Smooth muscle cell (in vitro differentiated cells): ENCODE measurements around the gene ABHD16A. TPM values are rescaled to one million over a fixed set of nuclear protein-coding genes. Genes with fewer than 3 reads are reported as not detected.

Source experiments
- DNase-seq: peaks from one replicate; lab custom pipeline; 2025; ENCODE audit not compliant: unreplicated experiment; lab: John Stamatoyannopoulos, UW
- H2AFZ ChIP-seq: fragments of 200-600 bp; sonication (generic); 2 replicates; pipeline ENCODE4 v1.6.0; 2016; ENCODE audit warnings: antibody characterized with exemption, low read depth, mild to moderate bottlenecking
- H3F3A ChIP-seq: fragments of 200-600 bp; sonication (generic); 2 replicates; pipeline ENCODE4 v1.6.0; 2017; ENCODE audit warnings: antibody characterized with exemption, low read depth
- H3K27ac ChIP-seq: fragments of 200-600 bp; sonication (generic); 2 replicates; pipeline ENCODE4 v1.5.1; 2016; ENCODE audit warnings: low read depth, mild to moderate bottlenecking
- H3K27me3 ChIP-seq: fragments of 200-600 bp; sonication (generic); 2 replicates; pipeline ENCODE4 v1.6.1; 2016; ENCODE audit warnings: low read depth, mild to moderate bottlenecking
- H3K36me3 ChIP-seq: fragments of 200-600 bp; sonication (generic); 2 replicates; pipeline ENCODE4 v1.5.1; 2016; ENCODE audit warnings: low read depth
- H3K4me1 ChIP-seq: fragments of 200-600 bp; sonication (generic); 2 replicates; pipeline ENCODE4 v1.5.1; 2016; ENCODE audit warnings: low read depth
- H3K4me2 ChIP-seq: fragments of 200-600 bp; sonication (generic); 2 replicates; pipeline ENCODE4 v1.6.0; 2016; ENCODE audit warnings: mild to moderate bottlenecking
- H3K4me3 ChIP-seq: fragments of 200-600 bp; sonication (generic); 2 replicates; pipeline ENCODE4 v1.5.1; 2016; ENCODE audit warnings: mild to moderate bottlenecking
- H3K79me2 ChIP-seq: fragments of 200-600 bp; sonication (generic); 2 replicates; pipeline ENCODE4 v1.6.0; 2016; ENCODE audit warnings: low read depth, mild to moderate bottlenecking
- H3K9ac ChIP-seq: fragments of 200-600 bp; sonication (generic); 2 replicates; pipeline ENCODE4 v1.6.0; 2016; ENCODE audit warnings: low read depth
- H3K9me3 ChIP-seq: fragments of 200-600 bp; sonication (generic); replicated peaks from 2 replicates; pipeline ENCODE4 v1.5.1; 2016; ENCODE audit warnings: low read depth
- H4K20me1 ChIP-seq: fragments of 200-600 bp; sonication (generic); 2 replicates; pipeline ENCODE4 v1.6.0; 2016; ENCODE audit warnings: low read depth
- WGBS: methylation state at CpG from one replicate; pipeline ENCODE4 v1.1.7; 2016; ENCODE audit warnings: low lambda C conversion rate; 5-methylcytosine and 5-hydroxymethylcytosine counted together
- polyA plus RNA-seq: library from polyadenylated mRNA; unstranded; fragments of >200 nt; fragmentation: Nextera tagmentation; extraction: Ambion mirVana; gene quantifications from 2 replicates; pipeline ENCODE4 v1.2.1, GENCODE V29; 2016
- total RNA-seq: library from RNA; depleted of rRNA; stranded (reverse); fragments of >200 nt; gene quantifications from 2 replicates; pipeline ENCODE4 v1.2.3, GENCODE V29; 2014
- TF ChIP-seq, protein P1 (sequence below): fragments of 200-600 bp; sonication (generic); IDR thresholded peaks from 2 replicates; pipeline ENCODE4 v1.5.1; 2017; ENCODE audit warnings: borderline replicate concordance, mild to moderate bottlenecking, antibody characterized with exemption; ENCODE audit not compliant: insufficient read depth, poor library complexity, severe bottlenecking

ABHD16A gene
- total and polyA plus RNA-seq, 2 experiments from 2014 or later = 24.9 to 39.9 TPM

DNA sequence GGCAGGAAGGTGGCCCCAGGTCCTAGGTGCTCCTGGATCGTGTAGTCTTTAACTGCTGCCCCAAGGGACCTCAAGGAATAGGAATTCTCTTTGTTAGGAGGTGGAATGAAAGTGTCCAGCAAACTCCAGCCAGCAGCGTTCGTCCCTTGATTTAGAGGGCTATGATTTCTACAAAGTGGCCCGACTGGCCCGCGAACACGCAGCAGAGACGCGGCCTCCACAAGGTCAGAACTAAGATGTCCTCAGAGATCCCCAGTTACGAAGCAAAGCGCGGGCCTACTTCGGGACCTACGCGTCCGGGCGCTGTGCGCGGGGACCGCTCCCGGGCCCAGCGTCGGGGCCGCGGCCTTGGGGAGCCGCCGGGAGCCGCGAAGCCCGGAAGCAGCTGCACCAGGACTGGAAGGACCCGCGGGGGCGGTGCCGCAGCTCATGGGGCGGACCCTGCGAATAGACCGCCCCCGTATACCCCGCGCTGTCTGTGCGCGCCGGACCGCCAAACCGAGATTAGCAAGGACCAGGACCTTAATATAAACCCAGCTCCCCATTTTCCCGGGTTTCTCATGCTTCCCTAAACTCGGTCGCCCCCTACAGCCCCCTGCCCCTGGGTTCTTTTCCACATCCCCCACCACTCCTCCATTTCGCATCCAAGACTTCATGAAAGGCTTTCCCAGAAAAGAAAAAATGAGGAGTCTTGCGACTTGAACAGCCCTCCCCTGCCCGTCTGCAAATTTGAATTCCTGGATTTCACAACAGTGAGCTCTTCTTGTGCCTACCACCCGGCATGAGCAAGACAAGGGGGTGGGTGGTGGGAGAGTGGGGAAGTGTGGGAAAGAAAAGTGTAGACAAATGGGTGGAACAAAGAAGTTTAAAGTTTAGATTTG, 42.5 kb downstream of the ABHD16A start, which contains the start of gene C6orf47:
Gene C6orf47, minus strand, starts transcription at position 398 of the 881 bp plus-strand sequence. CDS start 831 bp downstream, outside the sequence.
- Histone ChIP-seq H3F3A (peaks cover 12% of the 10 kb centered on the region), H3K9ac (peak within 1 kb of the TSS; percentile 84), H3K79me2 (peaks cover 49% of the 10 kb centered on the region), H3K4me1 (peaks cover 25% of the 10 kb centered on the region), H3K9me3 (no peaks in the 10 kb centered on the region), H2AFZ (peak within 1 kb of the TSS; percentile 30), H3K36me3 (no peaks in the 10 kb centered on the region), H3K27me3 (no peaks in the 10 kb centered on the region), H3K4me3 (peak within 1 kb of the TSS; percentile 74), H3K27ac (peak within 1 kb of the TSS; percentile 69), H3K4me2 (peak within 1 kb of the TSS; percentile 92), H4K20me1 (peaks cover 15% of the 10 kb centered on the region)
- peak; percentile 46 for DNase-seq
- TF ChIP-seq, protein P1, sequence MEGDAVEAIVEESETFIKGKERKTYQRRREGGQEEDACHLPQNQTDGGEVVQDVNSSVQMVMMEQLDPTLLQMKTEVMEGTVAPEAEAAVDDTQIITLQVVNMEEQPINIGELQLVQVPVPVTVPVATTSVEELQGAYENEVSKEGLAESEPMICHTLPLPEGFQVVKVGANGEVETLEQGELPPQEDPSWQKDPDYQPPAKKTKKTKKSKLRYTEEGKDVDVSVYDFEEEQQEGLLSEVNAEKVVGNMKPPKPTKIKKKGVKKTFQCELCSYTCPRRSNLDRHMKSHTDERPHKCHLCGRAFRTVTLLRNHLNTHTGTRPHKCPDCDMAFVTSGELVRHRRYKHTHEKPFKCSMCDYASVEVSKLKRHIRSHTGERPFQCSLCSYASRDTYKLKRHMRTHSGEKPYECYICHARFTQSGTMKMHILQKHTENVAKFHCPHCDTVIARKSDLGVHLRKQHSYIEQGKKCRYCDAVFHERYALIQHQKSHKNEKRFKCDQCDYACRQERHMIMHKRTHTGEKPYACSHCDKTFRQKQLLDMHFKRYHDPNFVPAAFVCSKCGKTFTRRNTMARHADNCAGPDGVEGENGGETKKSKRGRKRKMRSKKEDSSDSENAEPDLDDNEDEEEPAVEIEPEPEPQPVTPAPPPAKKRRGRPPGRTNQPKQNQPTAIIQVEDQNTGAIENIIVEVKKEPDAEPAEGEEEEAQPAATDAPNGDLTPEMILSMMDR = no peak
- WGBS = under 1% methylated on average over 41 of the region's 52 CpGs

DNA sequence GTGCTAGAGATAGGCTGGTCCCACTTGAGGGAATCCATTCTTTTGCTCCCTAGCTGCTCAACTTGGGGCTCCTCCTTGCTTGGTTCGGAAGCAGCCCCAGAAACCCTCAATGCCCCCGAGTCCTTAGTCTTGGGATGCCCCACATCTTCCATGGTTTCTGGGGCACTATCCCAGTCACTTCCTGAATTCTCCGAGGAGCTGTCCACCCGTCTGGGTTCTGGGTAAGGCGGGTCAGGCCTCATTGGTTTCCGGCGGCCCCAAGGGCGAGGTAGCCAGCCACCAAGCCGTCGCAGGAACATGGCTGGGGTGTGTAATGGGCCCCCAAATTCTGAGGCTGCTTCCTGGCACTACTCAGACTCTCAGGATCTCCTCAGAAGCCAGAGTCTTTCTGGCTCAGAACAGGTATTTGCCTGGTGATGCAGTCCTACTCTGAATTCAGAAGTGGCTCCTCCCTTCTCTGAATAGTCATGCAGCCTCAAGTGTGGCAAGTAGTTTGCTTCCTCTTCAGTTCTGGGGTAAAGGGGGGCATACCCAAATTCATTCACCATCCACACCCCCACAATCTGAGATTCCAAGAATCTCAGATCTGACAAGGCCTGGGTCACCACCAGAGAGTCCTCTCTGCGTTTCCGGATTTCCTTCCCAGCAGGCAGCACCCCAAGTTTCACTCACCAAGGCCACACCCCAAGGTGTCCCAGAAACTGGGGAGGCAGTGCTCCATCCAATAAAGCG, 43.3 kb downstream of the ABHD16A start:
- Histone ChIP-seq H3K4me1 (peaks cover 25% of the 10 kb centered on the region), H3K4me2 (peak overlapping the region; percentile 92), H3F3A (peaks cover 12% of the 10 kb centered on the region), H3K27ac (peak overlapping the region; percentile 69), H2AFZ (no peak overlapping the region), H3K4me3 (peak overlapping the region; percentile 74), H3K36me3 (no peaks in the 10 kb centered on the region), H3K9ac (peak overlapping the region; percentile 84), H3K79me2 (peaks cover 51% of the 10 kb centered on the region), H4K20me1 (peaks cover 15% of the 10 kb centered on the region), H3K9me3 (no peaks in the 10 kb centered on the region), H3K27me3 (no peaks in the 10 kb centered on the region)
- TF ChIP-seq, protein P1 = no peak
- 42% methylated on average over 13 of the region's 13 CpGs for WGBS
- no peak for DNase-seq

DNA sequence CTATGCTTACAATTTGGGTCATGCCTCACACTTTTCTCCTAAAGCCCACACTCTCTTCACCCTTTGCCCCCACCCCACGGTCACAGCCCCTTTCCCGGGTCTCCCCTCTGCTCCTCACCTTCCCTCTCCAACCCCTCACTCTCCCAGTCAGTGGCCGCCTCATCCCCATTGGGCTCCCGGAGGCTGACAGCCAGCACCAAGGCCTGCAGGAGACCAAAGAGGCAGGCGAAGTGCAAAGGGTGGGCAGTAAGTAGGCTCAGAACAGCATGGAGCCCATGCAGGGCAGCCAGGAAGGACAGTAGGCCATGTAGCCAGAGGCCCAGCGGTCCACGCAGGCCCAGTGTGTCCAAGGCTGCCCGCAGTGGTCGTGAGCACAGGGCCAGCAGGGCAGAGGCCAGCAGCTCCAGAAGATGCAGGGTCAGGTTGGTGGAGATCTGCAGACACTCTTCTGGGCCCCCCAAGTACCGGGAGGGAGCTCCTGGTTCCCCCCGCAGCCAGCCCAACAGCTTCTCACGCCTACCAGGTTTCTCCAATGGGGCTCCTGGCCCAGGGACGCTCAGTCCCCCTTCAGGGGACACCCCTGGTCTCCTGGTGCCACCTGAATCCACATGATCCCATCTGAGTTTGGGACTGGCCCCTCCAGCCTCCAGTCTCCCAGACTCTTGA, 44.0 kb downstream of the ABHD16A start:
- peaks cover 22% of the 10 kb centered on the region for H3K4me1 ChIP-seq
- no peaks in the 10 kb centered on the region for H3K27me3 ChIP-seq
- TF ChIP-seq, protein P1 = no peak
- 95% methylated on average over 13 of the region's 13 CpGs for WGBS
- no peak overlapping the region for H2AFZ ChIP-seq
- H3K4me3 ChIP-seq = peak overlapping the region; percentile 74
- peak overlapping the region; percentile 69 for H3K27ac ChIP-seq
- H3F3A ChIP-seq = peaks cover 6% of the 10 kb centered on the region
- H3K4me2 ChIP-seq = peak overlapping the region; percentile 92
- no peaks in the 10 kb centered on the region for H3K9me3 ChIP-seq
- peaks cover 15% of the 10 kb centered on the region for H4K20me1 ChIP-seq
- peaks cover 58% of the 10 kb centered on the region for H3K79me2 ChIP-seq
- no peak overlapping the region for H3K9ac ChIP-seq
- no peak for DNase-seq
- H3K36me3 ChIP-seq = no peaks in the 10 kb centered on the region
